COLO668 (cell line): ENCODE measurements around the gene GLB1L2.

ENCODE experiments used
- DNase-seq: peaks from one replicate; lab custom pipeline; 2025; ENCODE audit not compliant: unreplicated experiment; lab: John Stamatoyannopoulos, UW

The GLB1L2 gene

DNA sequence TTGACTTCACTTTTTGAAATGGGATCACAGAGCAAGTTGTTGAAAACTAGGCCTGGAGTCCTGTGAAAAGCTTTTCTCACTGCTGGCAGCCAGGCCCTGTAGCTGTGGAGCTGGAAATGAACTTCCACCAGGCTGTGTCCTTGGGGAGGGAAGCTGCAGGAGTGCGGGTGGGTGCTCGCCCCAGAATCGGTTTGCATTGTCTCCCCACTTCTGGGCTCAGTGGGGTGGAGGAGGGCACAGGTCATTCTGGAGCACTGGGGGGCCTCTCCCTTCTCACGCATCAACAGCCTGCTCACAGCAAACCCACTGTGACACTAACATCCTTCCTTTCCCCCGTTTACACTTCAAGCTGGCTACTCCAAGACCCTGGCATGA lies 15.2 kb downstream of the GLB1L2 start:
- no peak for DNase-seq

DNA sequence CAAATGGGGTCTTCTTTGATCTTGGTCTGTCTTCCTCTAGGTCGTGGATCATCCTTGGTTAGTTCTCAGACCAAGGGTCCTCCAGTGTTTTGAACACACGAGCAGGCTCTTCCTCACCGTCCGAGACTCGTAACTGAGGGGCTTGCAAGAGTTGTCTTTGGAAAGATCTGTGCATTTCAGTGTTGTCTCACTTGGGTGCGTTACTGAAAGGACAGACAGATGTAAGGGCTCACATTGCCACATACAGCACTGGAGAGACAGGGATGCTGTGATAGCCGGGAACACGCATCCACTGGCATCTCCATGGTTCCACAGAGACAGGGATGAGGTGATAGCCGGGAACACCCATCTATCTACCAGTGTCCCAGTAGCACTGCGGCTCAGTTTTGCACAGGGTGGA lies 15.7 kb downstream of the GLB1L2 start:
- no peak for DNase-seq

GRCh38 chr11:134349109-134349801 lies 17.5 kb downstream of the GLB1L2 start:
- DNase-seq = no peak

DNA sequence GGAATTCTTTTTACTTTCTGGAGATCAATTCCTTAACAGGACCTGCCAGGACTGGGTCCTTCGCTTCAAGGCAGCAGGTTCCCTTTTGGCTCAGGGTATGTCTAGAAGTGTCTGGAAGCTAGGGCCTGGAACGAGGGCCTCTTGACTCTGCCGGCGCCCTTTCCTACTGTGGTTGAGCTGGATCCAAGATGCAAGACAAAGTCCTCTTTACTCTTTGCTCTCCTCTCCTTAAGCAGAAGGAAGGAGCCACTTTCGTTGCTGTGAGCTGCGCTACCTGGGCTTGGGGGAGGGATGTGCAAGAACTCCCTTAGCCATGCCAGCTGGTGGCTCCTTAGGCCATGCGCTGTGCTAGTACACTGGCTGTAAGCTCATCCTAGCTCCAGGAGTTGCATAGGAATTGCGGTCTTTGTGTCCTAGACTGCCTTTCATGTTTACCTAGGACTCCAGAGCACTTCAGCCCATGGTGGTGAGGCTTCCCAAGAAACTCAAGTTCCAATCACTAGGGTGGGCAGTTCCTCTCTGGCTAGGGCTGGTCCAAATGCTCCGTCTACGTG lies 18.1 kb downstream of the GLB1L2 start:
- no peak for DNase-seq

DNA sequence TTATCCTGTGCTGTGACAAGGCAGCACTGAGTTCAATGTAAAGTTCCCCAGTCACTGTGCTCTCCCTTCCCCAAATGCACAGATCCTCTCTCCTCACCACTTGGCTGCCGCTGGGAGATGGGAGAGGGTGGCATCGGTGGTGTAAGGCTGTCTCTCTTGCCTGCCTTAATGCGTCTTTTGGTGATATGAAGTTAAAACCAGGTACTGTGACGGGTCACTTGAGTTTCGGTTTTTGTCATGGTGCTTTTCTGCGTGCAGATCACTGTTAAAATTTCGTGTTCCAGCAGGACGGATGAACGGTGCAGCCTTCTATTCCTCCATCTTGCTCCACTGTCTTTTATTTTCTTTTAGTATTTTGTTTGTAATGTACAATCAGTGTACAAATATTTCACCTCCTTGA lies 18.6 kb downstream of the GLB1L2 start:
- DNase-seq = no peak

- no peak for DNase-seq
These were observed 20.3 kb downstream of the GLB1L2 start for GRCh38 chr11:134352111-134352510.

DNA sequence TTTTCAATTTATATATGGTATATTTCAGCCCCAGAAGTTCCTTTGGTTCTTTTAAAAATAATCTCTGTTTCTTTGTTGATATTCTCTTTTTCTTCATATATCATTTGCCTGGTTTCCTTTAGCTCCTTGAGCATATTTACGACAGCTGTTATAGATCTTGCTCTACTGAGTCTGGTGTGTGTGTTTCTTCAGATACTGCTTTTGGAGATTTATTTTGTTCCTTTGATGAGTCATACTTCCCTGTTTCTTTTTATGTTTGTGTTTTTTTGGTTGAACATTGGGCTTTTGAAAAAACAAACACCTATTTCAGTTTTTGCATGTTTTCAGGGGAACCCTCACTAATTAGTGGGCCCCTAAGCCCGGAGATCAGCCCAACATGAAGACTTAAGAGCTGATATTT lies 23.3 kb downstream of the GLB1L2 start:
- DNase-seq = no peak

DNA sequence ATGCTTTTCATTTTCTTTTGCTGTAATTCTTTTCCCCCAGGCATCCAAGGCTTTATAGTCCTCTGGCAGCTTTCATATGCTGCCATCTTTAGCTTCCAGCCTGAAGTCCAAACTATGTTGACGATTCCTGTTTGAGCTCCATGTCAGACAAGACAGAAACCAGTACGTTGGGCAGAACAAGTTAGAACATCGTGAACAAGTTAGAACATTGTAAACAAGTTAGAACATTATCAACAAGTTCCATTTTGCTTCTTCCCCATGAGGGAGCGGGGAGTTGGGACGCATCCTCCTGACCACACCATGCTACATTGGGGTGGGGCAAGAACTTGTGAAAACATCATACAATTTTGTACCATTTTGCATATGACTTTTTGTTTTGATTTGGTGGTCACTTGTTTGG lies 23.9 kb downstream of the GLB1L2 start:
- DNase-seq = no peak

GRCh38 chr11:134356656-134357544 lies 25.1 kb downstream of the GLB1L2 start:
- no peak for DNase-seq

GRCh38 chr11:134357545-134357839 lies 25.7 kb downstream of the GLB1L2 start:
- DNase-seq = no peak

DNA sequence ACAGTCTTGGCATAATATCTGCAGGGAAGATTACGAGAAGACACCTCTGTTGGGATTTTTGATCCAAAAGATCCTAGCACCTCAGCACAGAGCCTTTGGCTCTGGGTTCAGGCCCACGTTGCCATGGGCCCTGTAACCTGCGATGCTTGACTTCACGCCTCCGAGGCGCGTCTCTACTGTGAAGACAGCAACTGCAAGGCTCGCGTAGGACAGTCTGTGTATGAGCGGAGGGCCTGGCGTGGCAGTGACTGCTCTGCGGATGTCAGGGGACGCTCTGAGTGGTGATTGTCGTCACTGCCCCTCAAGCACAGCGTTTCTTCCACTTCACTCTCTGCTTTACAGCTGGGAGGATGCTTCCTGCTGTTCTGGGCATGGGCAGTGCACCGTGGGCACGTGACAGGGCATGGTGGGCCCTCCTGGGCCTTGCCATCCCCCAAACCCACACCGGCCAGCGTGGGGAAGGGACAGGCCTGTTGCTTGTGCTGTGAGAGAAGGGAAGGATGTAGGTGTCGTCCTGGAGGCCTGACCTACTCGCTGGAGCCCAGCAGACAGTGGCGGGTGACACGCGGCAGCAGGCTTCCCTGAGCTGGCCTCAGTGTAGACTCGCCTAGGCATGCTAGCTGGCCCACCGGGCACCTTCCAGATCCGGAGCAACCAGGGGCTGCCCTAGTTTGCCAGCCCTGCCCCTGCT lies 26.5 kb downstream of the GLB1L2 start:
- DNase-seq = no peak

DNA sequence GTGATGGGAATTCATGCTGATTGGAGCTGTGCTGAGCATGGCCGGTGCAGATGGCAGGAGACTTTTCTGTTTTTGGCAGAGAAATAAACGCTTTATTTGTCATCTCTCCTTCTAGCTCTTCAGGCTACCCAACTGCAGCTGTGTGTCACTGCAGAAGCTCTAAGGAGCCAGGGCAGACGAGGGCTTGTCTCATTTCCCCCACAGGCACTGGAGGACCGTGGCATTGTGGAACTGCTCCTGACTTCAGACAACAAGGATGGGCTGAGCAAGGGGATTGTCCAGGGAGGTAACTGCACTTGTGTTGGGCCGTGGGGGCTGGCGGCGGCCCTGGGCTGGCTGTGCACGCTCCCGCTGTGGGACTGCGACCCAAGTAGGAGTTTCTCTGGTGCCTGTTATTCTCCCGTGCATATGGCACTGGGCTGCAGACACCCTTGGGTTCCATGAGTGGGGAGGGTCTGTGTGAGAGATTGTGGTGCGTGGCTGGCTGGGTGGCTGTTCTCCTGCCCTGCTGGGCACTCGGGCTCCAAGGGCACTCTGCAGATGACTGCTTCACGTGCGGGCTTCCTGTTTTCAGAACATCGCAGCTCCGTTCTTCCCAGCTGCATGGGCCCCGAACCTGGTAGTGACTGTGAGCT lies 27.2 kb downstream of the GLB1L2 start:
- DNase-seq = no peak

GRCh38 chr11:134359646-134360045 lies 27.9 kb downstream of the GLB1L2 start:
- DNase-seq = no peak

- peak; percentile 85 for DNase-seq
These were observed 28.5 kb downstream of the GLB1L2 start for GRCh38 chr11:134360050-134360835.

DNA sequence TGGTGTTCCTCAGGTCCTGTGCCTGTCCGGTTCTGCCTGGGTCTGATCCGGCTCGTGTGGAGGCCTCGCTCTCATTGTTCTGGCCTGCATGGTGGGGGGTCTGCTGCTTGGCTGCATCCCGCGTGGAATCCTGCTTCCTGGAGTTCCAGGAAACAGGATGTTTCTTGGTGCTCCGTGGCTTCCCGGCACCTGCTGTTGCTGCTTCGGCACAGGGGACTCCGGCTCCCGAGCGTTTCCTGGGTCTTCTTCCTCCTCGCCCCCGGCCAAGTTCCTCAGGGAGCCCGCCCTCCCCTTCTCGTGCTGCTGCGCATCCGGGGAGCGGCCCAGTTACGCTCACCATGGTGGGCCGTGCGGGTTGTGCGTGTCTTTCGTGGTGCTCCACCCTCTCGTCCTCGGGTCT lies 29.9 kb downstream of the GLB1L2 start:
- no peak for DNase-seq

DNA sequence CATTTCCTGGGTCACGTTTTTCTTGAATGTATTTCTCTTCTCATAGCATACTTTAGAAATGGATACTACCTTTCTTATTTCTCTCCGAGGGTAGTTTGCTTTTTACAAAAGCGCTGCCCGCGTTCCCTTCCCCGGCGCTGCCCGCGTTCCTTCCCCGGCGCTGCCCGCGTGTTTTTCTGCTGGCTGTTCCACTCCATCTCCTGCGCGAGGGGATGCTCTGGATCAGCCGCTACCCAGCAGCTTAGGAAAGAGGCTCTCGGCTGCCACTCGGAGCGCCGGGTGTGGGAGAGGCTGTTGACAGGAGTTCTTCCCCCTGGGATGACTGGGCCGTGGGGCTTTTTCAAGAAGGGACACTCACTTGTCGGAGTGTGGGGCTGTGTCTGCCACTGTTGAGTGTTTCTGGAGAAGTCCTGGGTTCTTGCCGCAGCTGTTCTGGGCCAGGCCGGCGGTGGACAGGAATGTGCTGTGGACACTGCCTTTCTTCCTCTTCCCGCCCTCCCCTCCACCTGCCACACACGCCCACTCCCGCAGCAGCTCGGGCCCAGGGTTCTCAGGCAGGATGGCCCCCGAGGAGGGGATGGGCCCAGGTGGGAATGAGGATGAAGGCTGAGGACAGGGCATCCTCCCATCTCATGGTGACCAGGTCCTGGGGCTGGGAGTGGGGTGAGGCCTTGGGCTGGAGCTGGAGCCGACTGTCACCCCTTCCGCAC lies 30.6 kb downstream of the GLB1L2 start:
- DNase-seq = no peak

DNA sequence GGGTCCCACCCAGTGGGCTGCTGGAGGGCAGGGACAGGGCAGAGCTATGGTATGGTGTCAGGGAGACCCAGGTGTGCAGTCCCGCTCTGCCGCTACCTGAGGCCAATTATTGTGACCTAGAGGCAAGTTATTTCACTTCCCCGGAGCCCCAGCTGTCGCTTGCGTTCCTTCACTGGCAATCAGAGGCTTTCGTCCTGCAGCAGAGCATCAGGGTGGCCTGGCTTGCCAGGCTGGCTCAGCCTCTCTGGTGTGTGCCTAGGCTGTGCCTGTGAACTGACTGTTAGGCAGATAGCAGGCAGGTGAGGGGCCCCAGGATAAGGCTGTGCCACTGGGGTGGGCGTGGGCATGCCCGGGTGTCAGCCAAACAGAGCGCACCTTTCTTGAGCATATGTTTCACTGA lies 31.4 kb downstream of the GLB1L2 start:
- DNase-seq = no peak

DNA sequence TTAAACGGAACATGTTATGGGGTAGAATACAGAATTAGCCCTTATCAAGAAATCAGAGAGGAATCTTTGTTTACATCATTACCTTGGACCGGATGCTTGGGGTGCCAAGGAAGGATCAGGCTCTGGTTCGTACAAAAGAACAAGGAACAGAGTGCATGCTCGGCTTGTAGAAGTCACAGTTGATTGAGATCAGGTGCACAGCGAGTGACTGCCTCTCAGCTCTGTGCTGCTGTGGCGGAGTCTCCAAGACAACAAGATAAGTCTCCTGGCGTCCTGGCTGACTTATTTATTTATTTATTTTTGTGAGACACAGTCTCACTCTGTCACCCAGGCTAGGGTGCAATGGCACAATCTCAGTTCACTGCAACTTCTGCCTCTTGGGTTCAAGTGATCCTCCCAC lies 31.8 kb downstream of the GLB1L2 start:
- no peak for DNase-seq

- DNase-seq = no peak
These were observed 32.5 kb downstream of the GLB1L2 start for GRCh38 chr11:134364261-134364660.
